ENCODE data around the gene TNFAIP6.

The TNFAIP6 gene

GRCh38 chr2:151379169-151379568 is 21.8 kb downstream of the TNFAIP6 start:
- no peak for TF ChIP-seq JUND (IDR thresholded peaks at IDR 0.05; ENCODE audit: low read depth)
- in situ Hi-C loops (cut with HindIII; ENCODE audit: low pct_unique_long_range_greater_than_20kb, low sequenced_read_pairs): no loop called here
- no peak for DNase-seq (ENCODE audit: low read depth in 1 of 2, low spot score in 1 of 2)

- no peak for TF ChIP-seq JUND (IDR thresholded peaks at IDR 0.05; ENCODE audit: low read depth)
- in situ Hi-C loops (cut with HindIII; ENCODE audit: low pct_unique_long_range_greater_than_20kb, low sequenced_read_pairs): no loop called here
Observed at GRCh38 chr2:151380580-151381235, 23.3 kb downstream of the TNFAIP6 start.

GRCh38 chr2:151381266-151381665 is 23.9 kb downstream of the TNFAIP6 start:
- in situ Hi-C loops (cut with HindIII; ENCODE audit: low pct_unique_long_range_greater_than_20kb, low sequenced_read_pairs): no loop called here
- no peak for DNase-seq (ENCODE audit: low read depth in 1 of 2, low spot score in 1 of 2)
- TF ChIP-seq JUND (IDR thresholded peaks at IDR 0.05; ENCODE audit: low read depth): no peak

More at GRCh38 chr2:151380580-151381235, 23.3 kb downstream of the TNFAIP6 start:
- no peak for DNase-seq (ENCODE audit: low read depth in 1 of 2, low spot score in 1 of 2)

- in situ Hi-C loops (cut with HindIII; ENCODE audit: low pct_unique_long_range_greater_than_20kb, low sequenced_read_pairs): no loop called here
- DNase-seq (ENCODE audit: low read depth in 1 of 2, low spot score in 1 of 2): no peak
- TF ChIP-seq JUND (IDR thresholded peaks at IDR 0.05; ENCODE audit: low read depth): no peak
Observed at GRCh38 chr2:151388011-151388410, 30.6 kb downstream of the TNFAIP6 start.

- in situ Hi-C loops (cut with HindIII; ENCODE audit: low pct_unique_long_range_greater_than_20kb, low sequenced_read_pairs): no loop called here
- no peak for DNase-seq (ENCODE audit: low read depth in 1 of 2, low spot score in 1 of 2)
- no peak for TF ChIP-seq JUND (IDR thresholded peaks at IDR 0.05; ENCODE audit: low read depth)
Observed at GRCh38 chr2:151391436-151391835, 34.0 kb downstream of the TNFAIP6 start.

- DNase-seq (ENCODE audit: low read depth in 1 of 2, low spot score in 1 of 2): no peak
- no peak for TF ChIP-seq JUND (IDR thresholded peaks at IDR 0.05; ENCODE audit: low read depth)
- in situ Hi-C loops (cut with HindIII; ENCODE audit: low pct_unique_long_range_greater_than_20kb, low sequenced_read_pairs): no loop called here
Observed at GRCh38 chr2:151394509-151394908, 37.1 kb downstream of the TNFAIP6 start.

GRCh38 chr2:151395509-151396374 is 38.4 kb downstream of the TNFAIP6 start:
- no peak for TF ChIP-seq JUND (IDR thresholded peaks at IDR 0.05; ENCODE audit: low read depth)
- in situ Hi-C loops (cut with HindIII; ENCODE audit: low pct_unique_long_range_greater_than_20kb, low sequenced_read_pairs): no loop called here
- DNase-seq (ENCODE audit: low read depth in 1 of 2, low spot score in 1 of 2): peak in 1 of 2 experiments; percentile 41

- TF ChIP-seq JUND (IDR thresholded peaks at IDR 0.05; ENCODE audit: low read depth): no peak
- no peak for DNase-seq (ENCODE audit: low read depth in 1 of 2, low spot score in 1 of 2)
- in situ Hi-C loops (cut with HindIII; ENCODE audit: low pct_unique_long_range_greater_than_20kb, low sequenced_read_pairs): no loop called here
Observed at GRCh38 chr2:151399981-151400380, 42.6 kb downstream of the TNFAIP6 start.

GRCh38 chr2:151401149-151401548 is 43.8 kb downstream of the TNFAIP6 start:
- in situ Hi-C loops (cut with HindIII; ENCODE audit: low pct_unique_long_range_greater_than_20kb, low sequenced_read_pairs): no loop called here
- no peak for DNase-seq (ENCODE audit: low read depth in 1 of 2, low spot score in 1 of 2)
- TF ChIP-seq JUND (IDR thresholded peaks at IDR 0.05; ENCODE audit: low read depth): no peak

- in situ Hi-C loops (cut with HindIII; ENCODE audit: low pct_unique_long_range_greater_than_20kb, low sequenced_read_pairs): no loop called here
- no peak for TF ChIP-seq JUND (IDR thresholded peaks at IDR 0.05; ENCODE audit: low read depth)
- no peak for DNase-seq (ENCODE audit: low read depth in 1 of 2, low spot score in 1 of 2)
Observed at GRCh38 chr2:151403914-151404313, 46.5 kb downstream of the TNFAIP6 start.

- TF ChIP-seq JUND (IDR thresholded peaks at IDR 0.05; ENCODE audit: low read depth): no peak
- in situ Hi-C loops (cut with HindIII; ENCODE audit: low pct_unique_long_range_greater_than_20kb, low sequenced_read_pairs): no loop called here
- no peak for DNase-seq (ENCODE audit: low read depth in 1 of 2, low spot score in 1 of 2)
Observed at GRCh38 chr2:151405376-151405775, 48.0 kb downstream of the TNFAIP6 start.

GRCh38 chr2:151407281-151407680 is 49.9 kb downstream of the TNFAIP6 start:
- no peak for TF ChIP-seq JUND (IDR thresholded peaks at IDR 0.05; ENCODE audit: low read depth)

More at GRCh38 chr2:151407281-151407680, 49.9 kb downstream of the TNFAIP6 start:
- DNase-seq (ENCODE audit: low read depth in 1 of 2, low spot score in 1 of 2): no peak
- in situ Hi-C loops (cut with HindIII; ENCODE audit: low pct_unique_long_range_greater_than_20kb, low sequenced_read_pairs): no loop called here

All from T47D (cell line).